K562 (cell line): Measurements from ENCODE around the gene TOPORS. TPM values are rescaled to one million over a fixed set of nuclear protein-coding genes. Genes with fewer than 3 reads are reported as not detected.

Experiments used
- COPS2 ChIP-seq: fragments of 450-650 bp; conservative IDR thresholded peaks from 2 replicates; pipeline ENCODE4 v1.6.1; 2016; ENCODE audit warnings: mild to moderate bottlenecking, moderate library complexity
- CXXC5 ChIP-seq: fragments of 250-450 bp; sonication (Bioruptor Pico); IDR thresholded peaks from 2 replicates; pipeline ENCODE4 v1.8.0; 2022; ENCODE audit warnings: inconsistent platforms, mild to moderate bottlenecking, moderate library complexity
- FOSL1 ChIP-seq: fragments of 200-800 bp; sonication (Bioruptor generic); conservative IDR thresholded peaks from 2 replicates; pipeline ENCODE4 v1.6.1; 2016; ENCODE audit warnings: missing genetic modification characterization, missing compliant biosample characterization
- LCOR ChIP-seq: sonication (generic); formaldehyde crosslinking; IDR thresholded peaks from 2 replicates; pipeline ENCODE4 v1.8.0; 2022; ENCODE audit warnings: mild to moderate bottlenecking, missing genetic modification reagents
- NEUROD1 ChIP-seq: fragments of 150-350 bp; IDR thresholded peaks from 2 replicates; pipeline ENCODE4 v1.6.1; 2014; ENCODE audit warnings: borderline replicate concordance, low read length, low read depth; ENCODE audit not compliant: partially characterized antibody
- OTX1 ChIP-seq: fragments of 450-650 bp; formaldehyde crosslinking; IDR thresholded peaks from 2 replicates; pipeline ENCODE4 v1.4.0; 2022; ENCODE audit warnings: mild to moderate bottlenecking
- PTTG1 ChIP-seq: fragments of 450-650 bp; IDR thresholded peaks from 2 replicates; pipeline ENCODE4 v1.6.1; 2016; ENCODE audit warnings: low read depth, mild to moderate bottlenecking, missing genetic modification characterization, missing compliant biosample characterization
- RREB1 ChIP-seq: fragments of 250-450 bp; sonication (Bioruptor Pico); IDR thresholded peaks from 2 replicates; pipeline ENCODE4 v1.4.0; 2020
- SMAD4 ChIP-seq: fragments of 250-450 bp; sonication (Bioruptor Pico); conservative IDR thresholded peaks from 2 replicates; pipeline ENCODE4 v1.8.0; 2021; ENCODE audit warnings: inconsistent platforms, mild to moderate bottlenecking, moderate library complexity
- ZNF518B ChIP-seq: fragments of 250-450 bp; sonication (Bioruptor Pico); IDR thresholded peaks from 2 replicates; pipeline ENCODE4 v1.5.0; 2021; ENCODE audit warnings: mild to moderate bottlenecking, moderate library complexity
- polyA plus RNA-seq, 8 experiments: library from polyadenylated mRNA; depleted of rRNA in 4 of 8; stranded (reverse) in 5 of 8; unstranded in 3 of 8; fragments of >200 nt; fragmentation: Nextera tagmentation in 2 of 8; fragmentation: Illumina TruSeq in 1 of 8; extraction: Ambion mirVana in 2 of 8; extraction: Trizol in 1 of 8; gene quantifications; 2 replicates each; pipeline versions ENCODE4 v1.2.1 to v1.2.3, GENCODE V29; 2011 to 2014; ENCODE audit warnings: inconsistent platforms in 1 of 8, missing spikeins in 1 of 8
- total RNA-seq, 7 experiments: library from RNA; depleted of rRNA in 6 of 7; stranded (reverse); fragments of >200 nt in 6 of 7; fragmentation: Illumina TruSeq in 2 of 7; extraction: Trizol in 2 of 7; gene quantifications; 2 replicates each; pipeline versions ENCODE4 v1.2.1 to v1.2.3, GENCODE V29; 2011 to 2021; ENCODE audit warnings: low replicate concordance in 1 of 7
- TF ChIP-seq, protein P1 (sequence below): fragments of 250-450 bp; sonication (Bioruptor Pico); IDR thresholded peaks from 2 replicates; pipeline ENCODE4 v1.8.0; 2022; ENCODE audit warnings: moderate library complexity, mild to moderate bottlenecking, inconsistent platforms
- TF ChIP-seq, protein P2 (sequence below): fragments of 450-650 bp; IDR thresholded peaks from 2 replicates; pipeline ENCODE4 v1.6.1; 2017; ENCODE audit warnings: mild to moderate bottlenecking, moderate library complexity
- TF ChIP-seq, protein P3 (sequence below): sonication (generic); formaldehyde crosslinking; IDR thresholded peaks from 2 replicates; pipeline ENCODE4 v1.8.1; 2022; ENCODE audit warnings: missing genetic modification reagents

TOPORS gene
- total and polyA plus RNA-seq, 9 of the 15 experiments (the other 6 are each of a cell fraction or from before 2014, with no cell fraction given): 4.3 to 19.6 (median 9.9) TPM

DNA sequence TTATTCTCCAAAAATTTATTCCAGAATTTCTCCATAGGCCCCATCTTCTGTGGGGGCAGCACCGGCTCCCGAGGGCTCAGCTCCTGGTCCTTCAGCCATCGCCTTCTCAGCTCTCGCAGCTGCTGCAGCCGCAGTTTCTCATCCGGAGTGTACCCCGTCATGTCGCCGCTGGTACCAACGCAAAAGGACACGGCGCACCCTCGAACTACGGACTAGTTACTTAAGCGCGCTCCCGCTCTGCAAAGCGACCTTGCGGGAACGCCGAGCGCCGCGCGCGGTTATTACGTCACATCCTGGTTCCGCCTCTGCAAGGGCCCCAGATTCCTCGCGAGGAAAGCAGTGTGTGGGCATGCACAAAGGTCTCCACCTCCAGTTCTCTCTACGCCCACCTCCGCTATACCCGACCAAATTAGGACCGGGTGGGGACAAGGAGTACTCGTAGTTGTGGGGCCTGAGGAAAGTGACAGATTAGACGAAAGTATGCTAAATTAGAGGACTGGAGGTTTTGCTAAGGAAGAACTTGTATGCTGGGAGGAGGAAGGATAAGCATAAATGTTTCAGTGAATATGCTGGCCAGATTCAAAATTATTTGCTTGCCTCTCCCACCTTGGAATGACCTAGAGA, 20.6 kb upstream of the TOPORS start, which contains the start of gene NDUFB6 (continued):
- TF ChIP-seq SMAD4 (CRISPR knock-in tag): no peak
- TF ChIP-seq, protein P1, sequence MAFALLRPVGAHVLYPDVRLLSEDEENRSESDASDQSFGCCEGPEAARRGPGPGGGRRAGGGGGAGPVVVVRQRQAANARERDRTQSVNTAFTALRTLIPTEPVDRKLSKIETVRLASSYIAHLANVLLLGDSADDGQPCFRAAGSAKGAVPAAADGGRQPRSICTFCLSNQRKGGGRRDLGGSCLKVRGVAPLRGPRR (CRISPR knock-in tag): no peak
- TF ChIP-seq LCOR (CRISPR knock-in tag): no peak
- TF ChIP-seq FOSL1 (tag): no peak
- TF ChIP-seq PTTG1 (tag): no peak
- no peak for TF ChIP-seq ZNF518B
- TF ChIP-seq, protein P2, sequence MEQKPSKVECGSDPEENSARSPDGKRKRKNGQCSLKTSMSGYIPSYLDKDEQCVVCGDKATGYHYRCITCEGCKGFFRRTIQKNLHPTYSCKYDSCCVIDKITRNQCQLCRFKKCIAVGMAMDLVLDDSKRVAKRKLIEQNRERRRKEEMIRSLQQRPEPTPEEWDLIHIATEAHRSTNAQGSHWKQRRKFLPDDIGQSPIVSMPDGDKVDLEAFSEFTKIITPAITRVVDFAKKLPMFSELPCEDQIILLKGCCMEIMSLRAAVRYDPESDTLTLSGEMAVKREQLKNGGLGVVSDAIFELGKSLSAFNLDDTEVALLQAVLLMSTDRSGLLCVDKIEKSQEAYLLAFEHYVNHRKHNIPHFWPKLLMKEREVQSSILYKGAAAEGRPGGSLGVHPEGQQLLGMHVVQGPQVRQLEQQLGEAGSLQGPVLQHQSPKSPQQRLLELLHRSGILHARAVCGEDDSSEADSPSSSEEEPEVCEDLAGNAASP: no peak
- peak; percentile 70 for TF ChIP-seq CXXC5
- TF ChIP-seq NEUROD1: no peak
- TF ChIP-seq RREB1: no peak
- TF ChIP-seq, protein P3, sequence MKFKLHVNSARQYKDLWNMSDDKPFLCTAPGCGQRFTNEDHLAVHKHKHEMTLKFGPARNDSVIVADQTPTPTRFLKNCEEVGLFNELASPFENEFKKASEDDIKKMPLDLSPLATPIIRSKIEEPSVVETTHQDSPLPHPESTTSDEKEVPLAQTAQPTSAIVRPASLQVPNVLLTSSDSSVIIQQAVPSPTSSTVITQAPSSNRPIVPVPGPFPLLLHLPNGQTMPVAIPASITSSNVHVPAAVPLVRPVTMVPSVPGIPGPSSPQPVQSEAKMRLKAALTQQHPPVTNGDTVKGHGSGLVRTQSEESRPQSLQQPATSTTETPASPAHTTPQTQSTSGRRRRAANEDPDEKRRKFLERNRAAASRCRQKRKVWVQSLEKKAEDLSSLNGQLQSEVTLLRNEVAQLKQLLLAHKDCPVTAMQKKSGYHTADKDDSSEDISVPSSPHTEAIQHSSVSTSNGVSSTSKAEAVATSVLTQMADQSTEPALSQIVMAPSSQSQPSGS (CRISPR knock-in tag): no peak
- TF ChIP-seq OTX1 (CRISPR knock-in tag): no peak
- no peak for TF ChIP-seq COPS2
